HEK293 (cell line): Measurements from ENCODE around the gene ZDHHC21.

ENCODE experiments used
- CTCF ChIA-PET: fragments of 350-600 bp; formaldehyde crosslinking; extraction: SDS; loops from one replicate; lab custom pipeline; 2021; ENCODE audit warnings: antibody characterized with exemption; lab: Yijun Ruan, JAX
- POLR2A ChIA-PET: fragments of 300-600 bp; formaldehyde crosslinking; extraction: SDS; loops from one replicate; lab custom pipeline; 2020; ENCODE audit warnings: antibody characterized with exemption, inconsistent platforms; lab: Yijun Ruan, JAX
- H3K27ac ChIP-seq: fragments of 200-500 bp; sonication (Bioruptor generic); 2 replicates; pipeline ENCODE4 v1.5.1; 2014; ENCODE audit warnings: low read depth, low read length, control low read depth, inconsistent platforms; ENCODE audit errors: extremely low read depth
- H3K36me3 ChIP-seq, 2 experiments: fragments of 200-500 bp in 1 of 2; sonication (Bioruptor generic) in 1 of 2; 1 replicate in 1 of 2; 2 replicates in 1 of 2; pipeline ENCODE4 v1.5.1; 2014 to 2017; ENCODE audit warnings: inconsistent platforms in 2 of 2, low read length in 2 of 2; ENCODE audit not compliant: control insufficient read depth in 2 of 2, insufficient read depth in 1 of 2
- H3K4me1 ChIP-seq: fragments of 200-500 bp; sonication (Bioruptor generic); 2 replicates; pipeline ENCODE4 v1.5.1; 2014; ENCODE audit warnings: mild to moderate bottlenecking, low read length, inconsistent platforms; ENCODE audit not compliant: control insufficient read depth, insufficient read depth
- H3K4me3 ChIP-seq: 2 replicates; pipeline ENCODE4 v1.5.1; 2011; ENCODE audit warnings: low read depth, mild to moderate bottlenecking, control low read depth, low read length, moderate library complexity
- H3K9me3 ChIP-seq: fragments of 200-500 bp; sonication (Bioruptor generic); 2 replicates; pipeline ENCODE4 v1.5.1; 2014; ENCODE audit warnings: low read depth, low read length, inconsistent platforms; ENCODE audit not compliant: control insufficient read depth, insufficient read depth
- EGR2 ChIP-seq: fragments of 450-650 bp; formaldehyde crosslinking; IDR thresholded peaks from 2 replicates; pipeline ENCODE4 v1.5.1; 2016; ENCODE audit warnings: low read depth, missing biosample characterization, missing genetic modification characterization
- GLIS1 ChIP-seq: fragments of 450-650 bp; formaldehyde crosslinking; IDR thresholded peaks from 2 replicates; pipeline ENCODE4 v1.5.1; 2016; ENCODE audit warnings: missing biosample characterization, missing genetic modification characterization
- KLF10 ChIP-seq: fragments of 450-650 bp; IDR thresholded peaks from 2 replicates; pipeline ENCODE4 v1.5.1; 2018; ENCODE audit warnings: missing biosample characterization, mild to moderate bottlenecking, missing genetic modification characterization
- PRDM10 ChIP-seq: fragments of 450-650 bp; formaldehyde crosslinking; IDR thresholded peaks from 2 replicates; pipeline ENCODE4 v1.5.1; 2016; ENCODE audit warnings: missing biosample characterization, missing genetic modification characterization
- SCRT2 ChIP-seq: fragments of 450-650 bp; formaldehyde crosslinking; IDR thresholded peaks from 2 replicates; pipeline ENCODE4 v1.5.1; 2016; ENCODE audit warnings: missing biosample characterization, missing genetic modification characterization
- WT1 ChIP-seq: fragments of 450-650 bp; formaldehyde crosslinking; IDR thresholded peaks from 2 replicates; pipeline ENCODE4 v1.5.1; 2016; ENCODE audit warnings: missing biosample characterization, missing genetic modification characterization
- ZFP3 ChIP-seq: fragments of 450-650 bp; formaldehyde crosslinking; IDR thresholded peaks from 2 replicates; pipeline ENCODE4 v1.5.1; 2016; ENCODE audit warnings: low read depth, missing biosample characterization, missing genetic modification characterization
- ZIC2 ChIP-seq: fragments of 450-650 bp; formaldehyde crosslinking; IDR thresholded peaks from 2 replicates; pipeline ENCODE4 v1.5.1; 2016; ENCODE audit warnings: missing biosample characterization, missing genetic modification characterization
- ZNF112 ChIP-seq: fragments of 450-650 bp; formaldehyde crosslinking; IDR thresholded peaks from 2 replicates; pipeline ENCODE4 v1.5.0; 2017; ENCODE audit warnings: missing biosample characterization, missing genetic modification characterization
- ZNF214 ChIP-seq: fragments of 450-650 bp; formaldehyde crosslinking; IDR thresholded peaks from 2 replicates; pipeline ENCODE4 v1.5.1; 2017; ENCODE audit warnings: missing biosample characterization, mild to moderate bottlenecking, missing genetic modification characterization, borderline replicate concordance
- ZNF335 ChIP-seq: fragments of 450-650 bp; formaldehyde crosslinking; conservative IDR thresholded peaks from 2 replicates; pipeline ENCODE4 v1.5.1; 2016; ENCODE audit warnings: missing biosample characterization, missing genetic modification characterization
- ZNF366 ChIP-seq: fragments of 450-650 bp; formaldehyde crosslinking; conservative IDR thresholded peaks from 2 replicates; pipeline ENCODE4 v1.5.1; 2016; ENCODE audit warnings: missing biosample characterization, missing genetic modification characterization
- ZNF426 ChIP-seq: fragments of 450-650 bp; formaldehyde crosslinking; IDR thresholded peaks from 2 replicates; pipeline ENCODE4 v1.5.1; 2017; ENCODE audit warnings: missing biosample characterization, missing genetic modification characterization, mild to moderate bottlenecking, inconsistent platforms, moderate library complexity
- ZNF513 ChIP-seq: fragments of 450-650 bp; IDR thresholded peaks from 2 replicates; pipeline ENCODE4 v1.5.1; 2018; ENCODE audit warnings: missing biosample characterization, missing genetic modification characterization
- ZNF707 ChIP-seq: fragments of 450-650 bp; formaldehyde crosslinking; IDR thresholded peaks from 2 replicates; pipeline ENCODE4 v1.5.1; 2016; ENCODE audit warnings: missing biosample characterization, missing genetic modification characterization
- ZNF791 ChIP-seq: fragments of 450-650 bp; formaldehyde crosslinking; IDR thresholded peaks from 2 replicates; pipeline ENCODE4 v1.5.1; 2016; ENCODE audit warnings: missing biosample characterization, missing genetic modification characterization
- TF ChIP-seq, protein P1 (sequence below): fragments of 450-650 bp; formaldehyde crosslinking; IDR thresholded peaks from 2 replicates; pipeline ENCODE4 v1.5.1; 2017; ENCODE audit warnings: missing biosample characterization, missing genetic modification characterization
- TF ChIP-seq, protein P2 (sequence below): fragments of 450-650 bp; formaldehyde crosslinking; IDR thresholded peaks from 2 replicates; pipeline ENCODE4; 2016; ENCODE audit warnings: missing biosample characterization, missing genetic modification characterization
- TF ChIP-seq, protein P3 (sequence below): fragments of 450-650 bp; IDR thresholded peaks from 2 replicates; pipeline ENCODE4 v1.5.1; 2018; ENCODE audit warnings: missing biosample characterization, mild to moderate bottlenecking, missing genetic modification characterization

The ZDHHC21 gene

GRCh38 chr9:14722391-14723035 lies 29.3 kb upstream of the ZDHHC21 start, which contains the start of gene CER1:
TSS of gene CER1 (minus strand) at chr9:14722733. CDS start at chr9:14722672, 61 bp downstream.
- no peaks in the 10 kb centered on the region for H3K36me3 ChIP-seq
- H3K9me3 ChIP-seq, result no peaks in the 10 kb centered on the region
- no peak within 1 kb of the TSS for H3K4me3 ChIP-seq
- H3K4me1 ChIP-seq, result no peaks in the 10 kb centered on the region
- CTCF ChIA-PET, result interaction anchor here (1.1 kb wide), 1 partner anchor 13 kb away, joined by 3 read pairs; no protein-coding TSS in a partner anchor
- TF ChIP-seq ZIC2 (tag by site-specific recombination) (peak; percentile 47; the same call in 1 of the 2 replicates), ZNF791 (tag by site-specific recombination) (no peak), ZNF214 (tag by site-specific recombination) (no peak), WT1 (tag by site-specific recombination) (no peak), ZNF112 (tag by site-specific recombination) (no peak), SCRT2 (no peak), ZNF335 (no peak), ZNF426 (tag by site-specific recombination) (no peak), GLIS1 (tag by site-specific recombination) (peak; percentile 84), ZNF707 (tag by site-specific recombination) (no peak), EGR2 (no peak), ZFP3 (tag by site-specific recombination) (no peak), ZNF513 (tag by site-specific recombination) (no peak)
- TF ChIP-seq, protein P1, sequence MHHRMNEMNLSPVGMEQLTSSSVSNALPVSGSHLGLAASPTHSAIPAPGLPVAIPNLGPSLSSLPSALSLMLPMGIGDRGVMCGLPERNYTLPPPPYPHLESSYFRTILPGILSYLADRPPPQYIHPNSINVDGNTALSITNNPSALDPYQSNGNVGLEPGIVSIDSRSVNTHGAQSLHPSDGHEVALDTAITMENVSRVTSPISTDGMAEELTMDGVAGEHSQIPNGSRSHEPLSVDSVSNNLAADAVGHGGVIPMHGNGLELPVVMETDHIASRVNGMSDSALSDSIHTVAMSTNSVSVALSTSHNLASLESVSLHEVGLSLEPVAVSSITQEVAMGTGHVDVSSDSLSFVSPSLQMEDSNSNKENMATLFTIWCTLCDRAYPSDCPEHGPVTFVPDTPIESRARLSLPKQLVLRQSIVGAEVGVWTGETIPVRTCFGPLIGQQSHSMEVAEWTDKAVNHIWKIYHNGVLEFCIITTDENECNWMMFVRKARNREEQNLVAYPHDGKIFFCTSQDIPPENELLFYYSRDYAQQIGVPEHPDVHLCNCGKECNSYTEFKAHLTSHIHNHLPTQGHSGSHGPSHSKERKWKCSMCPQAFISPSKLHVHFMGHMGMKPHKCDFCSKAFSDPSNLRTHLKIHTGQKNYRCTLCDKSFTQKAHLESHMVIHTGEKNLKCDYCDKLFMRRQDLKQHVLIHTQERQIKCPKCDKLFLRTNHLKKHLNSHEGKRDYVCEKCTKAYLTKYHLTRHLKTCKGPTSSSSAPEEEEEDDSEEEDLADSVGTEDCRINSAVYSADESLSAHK, result no peak
- TF ChIP-seq, protein P2, sequence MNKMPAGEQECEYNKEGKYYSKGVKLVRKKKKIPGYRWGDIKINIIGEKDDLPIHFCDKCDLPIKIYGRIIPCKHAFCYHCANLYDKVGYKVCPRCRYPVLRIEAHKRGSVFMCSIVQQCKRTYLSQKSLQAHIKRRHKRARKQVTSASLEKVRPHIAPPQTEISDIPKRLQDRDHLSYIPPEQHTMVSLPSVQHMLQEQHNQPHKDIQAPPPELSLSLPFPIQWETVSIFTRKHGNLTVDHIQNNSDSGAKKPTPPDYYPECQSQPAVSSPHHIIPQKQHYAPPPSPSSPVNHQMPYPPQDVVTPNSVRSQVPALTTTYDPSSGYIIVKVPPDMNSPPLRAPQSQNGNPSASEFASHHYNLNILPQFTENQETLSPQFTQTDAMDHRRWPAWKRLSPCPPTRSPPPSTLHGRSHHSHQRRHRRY, result no peak
- H3K27ac ChIP-seq, result no peak within 1 kb of the TSS
- POLR2A ChIA-PET, result interaction anchor here (1.5 kb wide), 1 partner anchor 29 kb away, joined by 5 read pairs; the partner anchor contains the start of gene ZDHHC21

DNA sequence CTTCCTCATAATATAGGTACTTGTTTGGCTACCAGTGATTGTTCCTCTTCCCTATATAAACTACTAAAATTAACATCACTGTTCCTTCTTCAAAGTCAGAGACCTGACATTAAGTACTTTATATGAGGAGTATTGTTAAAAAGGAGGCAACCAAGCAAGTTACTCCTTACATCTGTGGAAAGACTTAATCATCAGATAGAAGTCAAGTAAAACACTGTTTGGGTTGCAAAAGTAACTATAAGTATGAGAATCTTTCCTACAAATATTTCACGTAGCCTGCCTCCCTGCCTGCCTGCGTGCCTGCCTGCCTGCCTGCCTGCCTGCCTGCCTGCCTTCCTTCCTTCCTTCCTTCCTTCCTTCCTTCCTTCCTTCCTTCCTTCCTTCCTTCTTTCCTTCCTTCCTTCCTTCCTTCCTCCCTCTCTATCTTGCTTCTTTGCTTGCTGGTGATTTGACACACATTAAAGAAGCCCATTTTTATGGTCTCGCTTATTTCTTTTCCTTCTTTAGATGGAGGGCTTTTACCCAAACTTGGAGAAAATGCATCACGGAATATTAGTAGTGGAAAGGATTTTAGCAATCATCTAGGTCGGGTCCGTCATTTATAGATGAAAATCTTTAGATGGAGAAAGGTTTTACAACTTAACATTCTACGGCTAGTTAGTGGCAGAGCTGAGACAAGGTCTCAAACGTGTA lies 26.1 kb upstream of the ZDHHC21 start:
- POLR2A ChIA-PET, result no interaction called here
- no peak overlapping the region for H3K27ac ChIP-seq

More for the DNA sequence above, 26.1 kb upstream of the ZDHHC21 start:
- H3K4me3 ChIP-seq, result no peak overlapping the region
- CTCF ChIA-PET, result interaction anchor here (0.7 kb wide), 1 partner anchor 22 kb away, joined by 3 read pairs; no protein-coding TSS in a partner anchor
- no peaks in the 10 kb centered on the region for H3K9me3 ChIP-seq
- no peaks in the 10 kb centered on the region for H3K36me3 ChIP-seq
- H3K4me1 ChIP-seq, result no peaks in the 10 kb centered on the region
- no peak for TF ChIP-seq KLF10 (tag by site-specific recombination)
- TF ChIP-seq, protein P3, sequence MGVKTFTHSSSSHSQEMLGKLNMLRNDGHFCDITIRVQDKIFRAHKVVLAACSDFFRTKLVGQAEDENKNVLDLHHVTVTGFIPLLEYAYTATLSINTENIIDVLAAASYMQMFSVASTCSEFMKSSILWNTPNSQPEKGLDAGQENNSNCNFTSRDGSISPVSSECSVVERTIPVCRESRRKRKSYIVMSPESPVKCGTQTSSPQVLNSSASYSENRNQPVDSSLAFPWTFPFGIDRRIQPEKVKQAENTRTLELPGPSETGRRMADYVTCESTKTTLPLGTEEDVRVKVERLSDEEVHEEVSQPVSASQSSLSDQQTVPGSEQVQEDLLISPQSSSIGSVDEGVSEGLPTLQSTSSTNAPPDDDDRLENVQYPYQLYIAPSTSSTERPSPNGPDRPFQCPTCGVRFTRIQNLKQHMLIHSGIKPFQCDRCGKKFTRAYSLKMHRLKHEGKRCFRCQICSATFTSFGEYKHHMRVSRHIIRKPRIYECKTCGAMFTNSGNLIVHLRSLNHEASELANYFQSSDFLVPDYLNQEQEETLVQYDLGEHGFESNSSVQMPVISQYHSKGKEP (tag by site-specific recombination), result no peak
- TF ChIP-seq ZNF366 (tag by site-specific recombination), result 0 out of 2 replicates have a peak, but pooled peaks have one; percentile 29
- TF ChIP-seq PRDM10 (tag by site-specific recombination), result no peak
